ENCODE measurements around the gene EPHA2. TPM values are rescaled to one million over a fixed set of nuclear protein-coding genes. Genes with fewer than 3 reads are reported as not detected.

Gene EPHA2
- total and polyA plus RNA-seq, 12 donors, result 7.8 to 25.1 (median 11.3) TPM

GRCh38 chr1:16167331-16168143 lies 11.7 kb upstream of the EPHA2 start:
- TF ChIP-seq, protein P1, sequence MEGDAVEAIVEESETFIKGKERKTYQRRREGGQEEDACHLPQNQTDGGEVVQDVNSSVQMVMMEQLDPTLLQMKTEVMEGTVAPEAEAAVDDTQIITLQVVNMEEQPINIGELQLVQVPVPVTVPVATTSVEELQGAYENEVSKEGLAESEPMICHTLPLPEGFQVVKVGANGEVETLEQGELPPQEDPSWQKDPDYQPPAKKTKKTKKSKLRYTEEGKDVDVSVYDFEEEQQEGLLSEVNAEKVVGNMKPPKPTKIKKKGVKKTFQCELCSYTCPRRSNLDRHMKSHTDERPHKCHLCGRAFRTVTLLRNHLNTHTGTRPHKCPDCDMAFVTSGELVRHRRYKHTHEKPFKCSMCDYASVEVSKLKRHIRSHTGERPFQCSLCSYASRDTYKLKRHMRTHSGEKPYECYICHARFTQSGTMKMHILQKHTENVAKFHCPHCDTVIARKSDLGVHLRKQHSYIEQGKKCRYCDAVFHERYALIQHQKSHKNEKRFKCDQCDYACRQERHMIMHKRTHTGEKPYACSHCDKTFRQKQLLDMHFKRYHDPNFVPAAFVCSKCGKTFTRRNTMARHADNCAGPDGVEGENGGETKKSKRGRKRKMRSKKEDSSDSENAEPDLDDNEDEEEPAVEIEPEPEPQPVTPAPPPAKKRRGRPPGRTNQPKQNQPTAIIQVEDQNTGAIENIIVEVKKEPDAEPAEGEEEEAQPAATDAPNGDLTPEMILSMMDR (IDR thresholded peaks at IDR 0.05), result no peak
- DNase-seq (no peak), ATAC-seq (peak; percentile 50 to 81 (median 64))
- no peaks in the 10 kb centered on the region for H3K36me3 ChIP-seq
- H3K27me3 ChIP-seq, result peaks cover 0 to 18% (median 0%) of the 10 kb centered on the region in 7 donors
- H3K27ac ChIP-seq, result peak overlapping the region in 1 of 10 donors; percentile 2
- H3K9me3 ChIP-seq, result no peaks in the 10 kb centered on the region
- peaks cover 3 to 29% (median 18%) of the 10 kb centered on the region in 9 donors for H3K4me1 ChIP-seq
- H3K4me3 ChIP-seq, result peak overlapping the region; percentile 32 to 61 (median 54)
- intact Hi-C loops (cut with DNase I), result no loop called here
- 6 to 8% methylated on average over 47 to 60 of the region's 60 CpGs for WGBS, 2 donors

DNA sequence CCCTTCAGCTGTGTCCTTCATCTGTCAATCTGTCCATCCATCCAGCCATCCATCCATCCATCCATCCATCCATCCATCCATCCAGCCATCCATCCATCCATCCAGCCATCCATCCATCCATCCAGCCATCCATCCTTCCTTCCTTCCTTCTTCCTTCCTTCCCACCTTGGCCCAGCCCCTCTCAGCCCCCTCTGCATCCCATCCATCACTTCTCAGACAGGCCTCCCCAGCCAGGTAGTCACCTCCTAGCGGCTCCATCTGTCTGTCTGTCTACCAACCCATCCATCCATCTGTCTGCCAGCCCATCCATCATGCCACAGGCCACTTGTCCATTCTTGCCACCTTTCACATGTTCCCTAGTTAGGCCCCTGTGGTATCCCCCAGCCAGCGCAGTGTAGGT lies 10.2 kb upstream of the EPHA2 start:
- ATAC-seq (no peak), DNase-seq (no peak)
- 49 to 50% methylated on average over 2 of the region's 2 CpGs for WGBS, 2 donors

DNA sequence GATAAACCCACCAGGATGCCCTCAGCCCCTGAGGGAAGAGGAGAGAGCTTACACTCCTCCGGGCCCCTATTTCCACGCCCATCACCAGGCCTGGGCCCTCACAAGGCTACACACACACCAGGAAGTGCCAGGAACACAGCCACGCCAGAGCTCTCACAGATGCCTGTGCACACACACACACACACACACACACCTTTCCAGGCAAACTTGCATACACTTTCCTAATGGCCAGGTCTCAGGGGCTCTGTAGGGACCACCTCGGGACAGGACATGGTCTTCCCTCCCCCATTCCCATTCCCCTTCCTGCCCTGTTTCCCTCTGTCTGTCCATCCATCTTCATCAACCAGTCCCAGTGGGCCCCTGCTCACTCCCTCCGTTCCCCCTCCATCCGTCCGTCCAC lies 9.7 kb upstream of the EPHA2 start:
- peaks cover 0 to 28% (median 0%) of the 10 kb centered on the region in 7 donors for H3K27me3 ChIP-seq
- ATAC-seq (peak in 1 of 8 donors; percentile 29), DNase-seq (no peak)
- intact Hi-C loops (cut with DNase I), result no loop called here
- WGBS, 2 donors, result 72 to 80% methylated on average over 6 to 7 of the region's 7 CpGs
- TF ChIP-seq, protein P1 (IDR thresholded peaks at IDR 0.05), result no peak
- no peaks in the 10 kb centered on the region for H3K36me3 ChIP-seq
- peaks cover 3 to 29% (median 18%) of the 10 kb centered on the region in 9 donors for H3K4me1 ChIP-seq
- H3K27ac ChIP-seq, result peak overlapping the region in 4 of 10 donors; percentile 15 to 46 (median 34)
- no peak overlapping the region for H3K4me3 ChIP-seq
- H3K9me3 ChIP-seq, result no peaks in the 10 kb centered on the region

More for the DNA sequence above, 10.2 kb upstream of the EPHA2 start:
- Histone ChIP-seq H3K27ac (no peak overlapping the region), H3K9me3 (no peaks in the 10 kb centered on the region), H3K4me1 (peaks cover 3 to 29% (median 18%) of the 10 kb centered on the region in 9 donors), H3K36me3 (no peaks in the 10 kb centered on the region), H3K4me3 (no peak overlapping the region), H3K27me3 (peaks cover 0 to 28% (median 0%) of the 10 kb centered on the region in 7 donors)
- TF ChIP-seq, protein P1 (IDR thresholded peaks at IDR 0.05), result no peak
- intact Hi-C loops (cut with DNase I), result no loop called here

GRCh38 chr1:16165073-16165364 lies 9.2 kb upstream of the EPHA2 start:
- WGBS, 2 donors, result 26 to 38% methylated on average over 5 of the region's 5 CpGs
- no peak overlapping the region for H3K4me3 ChIP-seq
- ATAC-seq (peak in 5 of 8 donors; percentile 14 to 41 (median 22)), DNase-seq (peak in 1 of 2 donors; percentile 39)
- no peaks in the 10 kb centered on the region for H3K9me3 ChIP-seq
- H3K27me3 ChIP-seq, result peaks cover 0 to 28% (median 0%) of the 10 kb centered on the region in 7 donors
- TF ChIP-seq, protein P1 (IDR thresholded peaks at IDR 0.05), result no peak
- peak overlapping the region in 3 of 10 donors; percentile 27 to 46 (median 41) for H3K27ac ChIP-seq
- intact Hi-C loops (cut with DNase I), result no loop called here
- peaks cover 3 to 29% (median 18%) of the 10 kb centered on the region in 9 donors for H3K4me1 ChIP-seq
- H3K36me3 ChIP-seq, result no peaks in the 10 kb centered on the region

All from heart right ventricle (tissue), 16 donors.